ENCODE results near the gene BLVRB. TPM values are rescaled to one million over a fixed set of nuclear protein-coding genes. Genes with fewer than 3 reads are reported as not detected.

BLVRB gene
- total and polyA plus RNA-seq, 2 of the 8 experiments (the other 6 are each of a cell fraction or from before 2014, with no cell fraction given): 28.7 to 182 TPM

DNA sequence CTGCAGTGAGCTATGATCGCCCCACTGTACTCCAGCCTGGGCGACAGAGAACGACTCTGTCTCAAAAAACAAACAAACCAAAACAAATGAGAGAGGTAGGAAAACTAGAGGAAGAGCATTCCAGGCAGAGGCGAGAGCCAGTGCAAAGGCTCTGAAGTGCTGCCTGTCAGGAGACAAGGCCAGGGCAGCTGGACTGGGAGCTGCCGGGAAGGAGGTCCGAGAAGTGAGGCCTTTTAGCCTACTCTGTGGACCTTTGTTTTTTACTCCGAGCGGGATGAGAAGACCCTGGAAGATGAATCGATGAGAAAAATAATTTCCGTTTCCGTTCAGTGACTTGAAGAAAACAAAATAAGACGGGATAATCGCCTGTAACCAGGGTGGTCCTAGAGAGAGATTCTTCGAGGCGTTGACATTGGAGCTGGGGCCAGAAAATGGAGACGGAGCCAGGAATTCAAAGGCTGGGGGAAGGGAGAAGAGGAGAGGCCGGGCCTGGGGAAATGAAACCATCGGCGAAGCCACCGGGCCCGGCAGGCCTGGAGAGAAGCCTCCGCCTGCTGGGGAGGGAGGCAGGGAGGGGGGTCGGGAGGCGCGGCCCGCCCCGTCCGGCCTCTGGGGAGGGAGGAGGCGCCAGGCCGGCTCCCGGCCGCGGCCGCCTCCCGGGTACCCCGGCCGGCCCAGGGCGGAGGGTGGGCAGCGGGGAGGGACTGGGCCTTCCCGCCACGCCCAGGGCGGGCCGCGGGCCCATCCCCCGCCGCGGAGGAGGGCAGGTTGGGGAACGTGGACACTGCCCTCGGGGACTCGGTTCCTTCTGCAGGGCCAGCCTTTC lies 31.9 kb downstream of the BLVRB start (continued):
- TF ChIP-seq ASH2L (IDR thresholded peaks at IDR 0.05; ENCODE audit: low read length) (peak; percentile 66), KDM4A (IDR thresholded peaks at IDR 0.05; ENCODE audit: low read depth, low read length, severe bottlenecking) (peak; percentile 47), JUND (IDR thresholded peaks at IDR 0.05; ENCODE audit: low read length) (no peak), TAF1 (IDR thresholded peaks at IDR 0.05; ENCODE audit: low read depth, low read length) (peak; percentile 63), TEAD4 (IDR thresholded peaks at IDR 0.05; ENCODE audit: low read depth, low read length) (peak; percentile 40; the same call in 1 of the 2 replicates), POLR2A (IDR thresholded peaks at IDR 0.05; ENCODE audit: control extremely low read depth in 1 of 2, low read depth in 2 of 2, low read length in 2 of 2) (peak; percentile 58 to 71)
- TF ChIP-seq, protein P1, sequence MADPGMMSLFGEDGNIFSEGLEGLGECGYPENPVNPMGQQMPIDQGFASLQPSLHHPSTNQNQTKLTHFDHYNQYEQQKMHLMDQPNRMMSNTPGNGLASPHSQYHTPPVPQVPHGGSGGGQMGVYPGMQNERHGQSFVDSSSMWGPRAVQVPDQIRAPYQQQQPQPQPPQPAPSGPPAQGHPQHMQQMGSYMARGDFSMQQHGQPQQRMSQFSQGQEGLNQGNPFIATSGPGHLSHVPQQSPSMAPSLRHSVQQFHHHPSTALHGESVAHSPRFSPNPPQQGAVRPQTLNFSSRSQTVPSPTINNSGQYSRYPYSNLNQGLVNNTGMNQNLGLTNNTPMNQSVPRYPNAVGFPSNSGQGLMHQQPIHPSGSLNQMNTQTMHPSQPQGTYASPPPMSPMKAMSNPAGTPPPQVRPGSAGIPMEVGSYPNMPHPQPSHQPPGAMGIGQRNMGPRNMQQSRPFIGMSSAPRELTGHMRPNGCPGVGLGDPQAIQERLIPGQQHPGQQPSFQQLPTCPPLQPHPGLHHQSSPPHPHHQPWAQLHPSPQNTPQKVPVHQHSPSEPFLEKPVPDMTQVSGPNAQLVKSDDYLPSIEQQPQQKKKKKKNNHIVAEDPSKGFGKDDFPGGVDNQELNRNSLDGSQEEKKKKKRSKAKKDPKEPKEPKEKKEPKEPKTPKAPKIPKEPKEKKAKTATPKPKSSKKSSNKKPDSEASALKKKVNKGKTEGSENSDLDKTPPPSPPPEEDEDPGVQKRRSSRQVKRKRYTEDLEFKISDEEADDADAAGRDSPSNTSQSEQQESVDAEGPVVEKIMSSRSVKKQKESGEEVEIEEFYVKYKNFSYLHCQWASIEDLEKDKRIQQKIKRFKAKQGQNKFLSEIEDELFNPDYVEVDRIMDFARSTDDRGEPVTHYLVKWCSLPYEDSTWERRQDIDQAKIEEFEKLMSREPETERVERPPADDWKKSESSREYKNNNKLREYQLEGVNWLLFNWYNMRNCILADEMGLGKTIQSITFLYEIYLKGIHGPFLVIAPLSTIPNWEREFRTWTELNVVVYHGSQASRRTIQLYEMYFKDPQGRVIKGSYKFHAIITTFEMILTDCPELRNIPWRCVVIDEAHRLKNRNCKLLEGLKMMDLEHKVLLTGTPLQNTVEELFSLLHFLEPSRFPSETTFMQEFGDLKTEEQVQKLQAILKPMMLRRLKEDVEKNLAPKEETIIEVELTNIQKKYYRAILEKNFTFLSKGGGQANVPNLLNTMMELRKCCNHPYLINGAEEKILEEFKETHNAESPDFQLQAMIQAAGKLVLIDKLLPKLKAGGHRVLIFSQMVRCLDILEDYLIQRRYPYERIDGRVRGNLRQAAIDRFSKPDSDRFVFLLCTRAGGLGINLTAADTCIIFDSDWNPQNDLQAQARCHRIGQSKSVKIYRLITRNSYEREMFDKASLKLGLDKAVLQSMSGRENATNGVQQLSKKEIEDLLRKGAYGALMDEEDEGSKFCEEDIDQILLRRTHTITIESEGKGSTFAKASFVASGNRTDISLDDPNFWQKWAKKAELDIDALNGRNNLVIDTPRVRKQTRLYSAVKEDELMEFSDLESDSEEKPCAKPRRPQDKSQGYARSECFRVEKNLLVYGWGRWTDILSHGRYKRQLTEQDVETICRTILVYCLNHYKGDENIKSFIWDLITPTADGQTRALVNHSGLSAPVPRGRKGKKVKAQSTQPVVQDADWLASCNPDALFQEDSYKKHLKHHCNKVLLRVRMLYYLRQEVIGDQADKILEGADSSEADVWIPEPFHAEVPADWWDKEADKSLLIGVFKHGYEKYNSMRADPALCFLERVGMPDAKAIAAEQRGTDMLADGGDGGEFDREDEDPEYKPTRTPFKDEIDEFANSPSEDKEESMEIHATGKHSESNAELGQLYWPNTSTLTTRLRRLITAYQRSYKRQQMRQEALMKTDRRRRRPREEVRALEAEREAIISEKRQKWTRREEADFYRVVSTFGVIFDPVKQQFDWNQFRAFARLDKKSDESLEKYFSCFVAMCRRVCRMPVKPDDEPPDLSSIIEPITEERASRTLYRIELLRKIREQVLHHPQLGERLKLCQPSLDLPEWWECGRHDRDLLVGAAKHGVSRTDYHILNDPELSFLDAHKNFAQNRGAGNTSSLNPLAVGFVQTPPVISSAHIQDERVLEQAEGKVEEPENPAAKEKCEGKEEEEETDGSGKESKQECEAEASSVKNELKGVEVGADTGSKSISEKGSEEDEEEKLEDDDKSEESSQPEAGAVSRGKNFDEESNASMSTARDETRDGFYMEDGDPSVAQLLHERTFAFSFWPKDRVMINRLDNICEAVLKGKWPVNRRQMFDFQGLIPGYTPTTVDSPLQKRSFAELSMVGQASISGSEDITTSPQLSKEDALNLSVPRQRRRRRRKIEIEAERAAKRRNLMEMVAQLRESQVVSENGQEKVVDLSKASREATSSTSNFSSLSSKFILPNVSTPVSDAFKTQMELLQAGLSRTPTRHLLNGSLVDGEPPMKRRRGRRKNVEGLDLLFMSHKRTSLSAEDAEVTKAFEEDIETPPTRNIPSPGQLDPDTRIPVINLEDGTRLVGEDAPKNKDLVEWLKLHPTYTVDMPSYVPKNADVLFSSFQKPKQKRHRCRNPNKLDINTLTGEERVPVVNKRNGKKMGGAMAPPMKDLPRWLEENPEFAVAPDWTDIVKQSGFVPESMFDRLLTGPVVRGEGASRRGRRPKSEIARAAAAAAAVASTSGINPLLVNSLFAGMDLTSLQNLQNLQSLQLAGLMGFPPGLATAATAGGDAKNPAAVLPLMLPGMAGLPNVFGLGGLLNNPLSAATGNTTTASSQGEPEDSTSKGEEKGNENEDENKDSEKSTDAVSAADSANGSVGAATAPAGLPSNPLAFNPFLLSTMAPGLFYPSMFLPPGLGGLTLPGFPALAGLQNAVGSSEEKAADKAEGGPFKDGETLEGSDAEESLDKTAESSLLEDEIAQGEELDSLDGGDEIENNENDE (IDR thresholded peaks at IDR 0.05; ENCODE audit: insufficient replicate concordance, low read length): no peak
- TF ChIP-seq, protein P2, sequence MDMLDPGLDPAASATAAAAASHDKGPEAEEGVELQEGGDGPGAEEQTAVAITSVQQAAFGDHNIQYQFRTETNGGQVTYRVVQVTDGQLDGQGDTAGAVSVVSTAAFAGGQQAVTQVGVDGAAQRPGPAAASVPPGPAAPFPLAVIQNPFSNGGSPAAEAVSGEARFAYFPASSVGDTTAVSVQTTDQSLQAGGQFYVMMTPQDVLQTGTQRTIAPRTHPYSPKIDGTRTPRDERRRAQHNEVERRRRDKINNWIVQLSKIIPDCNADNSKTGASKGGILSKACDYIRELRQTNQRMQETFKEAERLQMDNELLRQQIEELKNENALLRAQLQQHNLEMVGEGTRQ (IDR thresholded peaks at IDR 0.05; ENCODE audit: low read length): no peak

All from H1 (cell line).